H1 (cell line): ENCODE results near the gene TC2N.
"Not testable (repeated sequence)": the region's sequence is repeated elsewhere in the genome, so short reads cannot be mapped to it uniquely, and the experiment has no call there.

Experiments used
- CTCF ChIP-seq, 3 experiments: IDR thresholded peaks; 1 replicate in 2 of 3; 2 replicates in 1 of 3; pipeline versions ENCODE4 v1.5.1 to v1.6.1; 2011; ENCODE audit warnings: low read length in 3 of 3, mild to moderate bottlenecking in 3 of 3, inconsistent platforms in 2 of 3, low read depth in 1 of 3, moderate library complexity in 1 of 3; ENCODE audit not compliant: insufficient read depth in 1 of 3; ENCODE audit errors: control extremely low read depth in 1 of 3
- EZH2 ChIP-seq: fragments of 200-600 bp; sonication (generic); IDR thresholded peaks from 2 replicates; pipeline ENCODE4 v1.7.1; 2012; ENCODE audit warnings: low read depth, mild to moderate bottlenecking, moderate library complexity, low read length, inconsistent platforms; ENCODE audit not compliant: severe bottlenecking
- POLR2A ChIP-seq, 2 experiments: IDR thresholded peaks; 1 replicate in 1 of 2; 2 replicates in 1 of 2; pipeline ENCODE4 v1.6.1; 2011; ENCODE audit warnings: low read depth in 2 of 2, low read length in 2 of 2, mild to moderate bottlenecking in 2 of 2; ENCODE audit errors: control extremely low read depth in 1 of 2
- SIX5 ChIP-seq: IDR thresholded peaks from 2 replicates; pipeline ENCODE4 v1.6.1; 2011; ENCODE audit warnings: mild to moderate bottlenecking, low read depth, low read length
- YY1 ChIP-seq: IDR thresholded peaks from 2 replicates; pipeline ENCODE4 v1.6.1; 2011; ENCODE audit warnings: low read depth, mild to moderate bottlenecking, low read length

GRCh38 chr14:91806094-91806493 lies 61.2 kb downstream of the TC2N start:
- TF ChIP-seq POLR2A (IDR thresholded peaks at IDR 0.05; ENCODE audit: control extremely low read depth in 1 of 2, low read depth in 2 of 2, low read length in 2 of 2); YY1; EZH2; CTCF (IDR thresholded peaks at IDR 0.05; ENCODE audit: control extremely low read depth in 1 of 3, insufficient read depth in 1 of 3, low read depth in 1 of 3, low read length in 3 of 3); SIX5: not testable (repeated sequence)
